Measurements from ENCODE around the gene ZDHHC23.

DNA sequence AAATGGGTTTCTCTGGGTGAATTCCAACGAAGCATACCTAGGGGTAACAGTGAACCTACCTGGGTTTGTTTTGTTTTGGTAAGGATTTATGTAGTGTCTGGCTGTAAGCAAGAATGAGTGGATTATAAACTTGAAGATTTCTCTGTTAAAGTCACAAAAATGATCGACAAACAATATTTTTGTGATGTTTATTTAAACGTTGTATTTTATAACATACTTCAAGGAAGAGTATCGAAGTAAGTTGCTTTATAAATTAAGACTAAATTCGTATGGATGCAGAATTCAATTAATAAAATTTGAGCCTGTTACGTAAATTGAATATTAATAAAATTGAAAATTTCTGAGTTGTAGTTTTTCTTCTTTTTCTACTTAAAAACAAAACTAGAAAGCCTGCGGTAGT, 982 bp upstream of the ZDHHC23 start:
- TF ChIP-seq, protein P1, sequence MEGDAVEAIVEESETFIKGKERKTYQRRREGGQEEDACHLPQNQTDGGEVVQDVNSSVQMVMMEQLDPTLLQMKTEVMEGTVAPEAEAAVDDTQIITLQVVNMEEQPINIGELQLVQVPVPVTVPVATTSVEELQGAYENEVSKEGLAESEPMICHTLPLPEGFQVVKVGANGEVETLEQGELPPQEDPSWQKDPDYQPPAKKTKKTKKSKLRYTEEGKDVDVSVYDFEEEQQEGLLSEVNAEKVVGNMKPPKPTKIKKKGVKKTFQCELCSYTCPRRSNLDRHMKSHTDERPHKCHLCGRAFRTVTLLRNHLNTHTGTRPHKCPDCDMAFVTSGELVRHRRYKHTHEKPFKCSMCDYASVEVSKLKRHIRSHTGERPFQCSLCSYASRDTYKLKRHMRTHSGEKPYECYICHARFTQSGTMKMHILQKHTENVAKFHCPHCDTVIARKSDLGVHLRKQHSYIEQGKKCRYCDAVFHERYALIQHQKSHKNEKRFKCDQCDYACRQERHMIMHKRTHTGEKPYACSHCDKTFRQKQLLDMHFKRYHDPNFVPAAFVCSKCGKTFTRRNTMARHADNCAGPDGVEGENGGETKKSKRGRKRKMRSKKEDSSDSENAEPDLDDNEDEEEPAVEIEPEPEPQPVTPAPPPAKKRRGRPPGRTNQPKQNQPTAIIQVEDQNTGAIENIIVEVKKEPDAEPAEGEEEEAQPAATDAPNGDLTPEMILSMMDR (IDR thresholded peaks at IDR 0.05; ENCODE audit: low read depth, low read length): no peak
- TF ChIP-seq EZH2phosphoT487 (IDR thresholded peaks at IDR 0.05; ENCODE audit: low read depth): no peak
